B cell (primary cell): ENCODE measurements around the gene EME1. TPM values are rescaled to one million over a fixed set of nuclear protein-coding genes. Genes with fewer than 3 reads are reported as not detected.

Source experiments
- ATAC-seq: fragments of 200-7000 bp; cut with Tn5 transposase; one replicate; pipeline ENCODE4 v1.10.0; 2021; ENCODE audit warnings: low read depth, mild to moderate bottlenecking, moderate number of reproducible peaks, moderate library complexity
- CTCF ChIA-PET: fragments of 350-600 bp; sonication (Branson Sonifier 250); formaldehyde crosslinking; loops from one replicate; lab custom pipeline; 2021; ENCODE audit warnings: antibody characterized with exemption, inconsistent platforms; lab: Charles Lee
- POLR2A ChIA-PET: fragments of 350-600 bp; sonication (Branson Sonifier 250); formaldehyde crosslinking; loops from one replicate; lab custom pipeline; 2021; ENCODE audit warnings: antibody characterized with exemption; lab: Charles Lee
- DNase-seq: peaks from one replicate; pipeline ENCODE4 v3.0.0; 2013
- H2AFZ ChIP-seq: 2 replicates; pipeline ENCODE4 v1.6.1; 2012; ENCODE audit warnings: mild to moderate bottlenecking, low read depth, low read length; ENCODE audit not compliant: insufficient read depth, poor library complexity, severe bottlenecking
- H3K27ac ChIP-seq, 2 donors: 1 replicate in 1 of 2; 2 replicates in 1 of 2; pipeline ENCODE4 v1.5.1; 2012 to 2013; ENCODE audit warnings: low read length in 2 of 2, mild to moderate bottlenecking in 2 of 2, moderate library complexity in 1 of 2
- H3K27me3 ChIP-seq, 4 experiments: fragments of 200-600 bp in 1 of 4; sonication (generic) in 1 of 4; replicated peaks in 1 of 4; 1 replicate in 2 of 4; 2 replicates in 2 of 4; pipeline versions ENCODE4 v1.6.1 to v1.7.0; 2013 to 2016; ENCODE audit warnings: low read length in 3 of 4, mild to moderate bottlenecking in 2 of 4, mixed read lengths in 1 of 4, moderate library complexity in 1 of 4; ENCODE audit not compliant: insufficient read depth in 4 of 4, control insufficient read depth in 3 of 4; ENCODE audit errors: control extremely low read depth in 1 of 4
- H3K36me3 ChIP-seq, 2 experiments: replicated peaks in 1 of 2; 1 replicate in 1 of 2; 2 replicates in 1 of 2; pipeline versions ENCODE4 v1.6.1 to v1.7.1; 2013; ENCODE audit warnings: low read length in 1 of 2; ENCODE audit not compliant: insufficient read depth in 2 of 2, control insufficient read depth in 1 of 2; ENCODE audit errors: control extremely low read depth in 1 of 2, extremely low read depth in 1 of 2
- H3K4me1 ChIP-seq, 2 donors: fragments of 200-600 bp in 1 of 2; sonication (generic) in 1 of 2; 1 replicate in 1 of 2; 2 replicates in 1 of 2; pipeline versions ENCODE4 v1.5.1 to v1.6.1; 2013 to 2017; ENCODE audit warnings: low read length in 2 of 2; ENCODE audit not compliant: control insufficient read depth in 2 of 2, insufficient read depth in 2 of 2
- H3K4me2 ChIP-seq: replicated peaks from 2 replicates; pipeline ENCODE3; 2012; ENCODE audit warnings: mild to moderate bottlenecking, low read depth, low read length; ENCODE audit not compliant: poor library complexity, severe bottlenecking
- H3K4me3 ChIP-seq, 5 experiments: fragments of 200-600 bp in 1 of 5; sonication (generic) in 1 of 5; 1 replicate in 3 of 5; 2 replicates in 2 of 5; pipeline versions ENCODE4 v1.5.1 to v1.7.0; 2011 to 2016; ENCODE audit warnings: low read length in 4 of 5, mild to moderate bottlenecking in 4 of 5, low read depth in 2 of 5, control low read depth in 1 of 5, moderate library complexity in 1 of 5; ENCODE audit not compliant: insufficient read depth in 1 of 5; ENCODE audit errors: control extremely low read depth in 1 of 5, extremely low read depth in 1 of 5
- H3K79me2 ChIP-seq: fragments of 200-600 bp; sonication (generic); one replicate; pipeline ENCODE4 v1.6.0; 2016; ENCODE audit warnings: low read length; ENCODE audit not compliant: control insufficient read depth, insufficient read depth
- H3K9ac ChIP-seq: fragments of 200-600 bp; sonication (generic); 2 replicates; pipeline ENCODE4 v1.6.1; 2017; ENCODE audit warnings: mild to moderate bottlenecking, low read length, moderate library complexity
- H3K9me3 ChIP-seq, 3 donors: one replicate each; pipeline versions ENCODE4 v1.6.1 to v1.7.1; 2013; ENCODE audit warnings: low read length in 2 of 3; ENCODE audit not compliant: control insufficient read depth in 2 of 3, insufficient read depth in 1 of 3; ENCODE audit errors: control extremely low read depth in 1 of 3
- H4K20me1 ChIP-seq: 2 replicates; pipeline ENCODE4 v1.6.0; 2012; ENCODE audit warnings: mild to moderate bottlenecking, low read length; ENCODE audit not compliant: insufficient read depth, control insufficient read depth, poor library complexity, severe bottlenecking
- H3K27ac Mint-ChIP-seq: one replicate; pipeline ENCODE4 v1.8.0; 2021; ENCODE audit warnings: mixed read lengths
- H3K27me3 Mint-ChIP-seq: one replicate; pipeline ENCODE4 v1.8.0; 2021; ENCODE audit warnings: mixed read lengths
- H3K4me1 Mint-ChIP-seq: one replicate; pipeline ENCODE4 v1.8.0; 2021; ENCODE audit warnings: mixed read lengths
- H3K4me3 Mint-ChIP-seq: one replicate; pipeline ENCODE4 v1.8.0; 2021; ENCODE audit warnings: mixed read lengths
- H3K9me3 Mint-ChIP-seq: one replicate; pipeline ENCODE4 v1.8.0; 2022; ENCODE audit warnings: mixed read lengths; ENCODE audit not compliant: insufficient read depth
- CTCF ChIP-seq: fragments of 200-600 bp; IDR thresholded peaks from one replicate; pipeline ENCODE4 v1.8.0; 2022; ENCODE audit warnings: antibody characterized with exemption, mild to moderate bottlenecking
- EZH2 ChIP-seq: IDR thresholded peaks from 2 replicates; pipeline ENCODE4 v1.6.1; 2012; ENCODE audit warnings: borderline replicate concordance, low read depth, mild to moderate bottlenecking, moderate library complexity, low read length; ENCODE audit not compliant: insufficient read depth, poor library complexity, severe bottlenecking
- WGBS: methylation state at CpG from one replicate; pipeline ENCODE4 v1.1.5; 2013; ENCODE audit warnings: missing lambda C conversion rate; ENCODE audit not compliant: insufficient coverage; 5-methylcytosine and 5-hydroxymethylcytosine counted together
- intact Hi-C: fragments of 100-400 bp; cut with micrococcal nuclease; formaldehyde crosslinking; loops from one replicate; pipeline ENCODE4 v1.10.0; 2022
- polyA plus RNA-seq: library from polyadenylated mRNA; depleted of rRNA; stranded (reverse); fragments of >200 nt; gene quantifications from 2 replicates; pipeline ENCODE4 v1.2.3, GENCODE V29; 2012
- total RNA-seq, 2 donors: library from RNA; stranded (reverse); fragments of 120-200 nt in 1 of 2; gene quantifications; 1 replicate in 1 of 2; 2 replicates in 1 of 2; pipeline versions ENCODE4 v1.2.3 to v1.2.4, GENCODE V29; 2013 to 2022

Gene EME1
- total and polyA plus RNA-seq, 2 donors (not counting 1 experiment from before 2014, with no cell fraction given) = 1.6 to 2.3 TPM

GRCh38 chr17:50392621-50393020, 19.6 kb downstream of the EME1 start:
- no peak for DNase-seq
- no peak overlapping the region for H3K4me2 ChIP-seq
- ChIA-PET POLR2A (no interaction called here), CTCF (interaction anchor here (1.2 kb wide), 1 partner anchor 31 kb away, joined by 3 read pairs; no protein-coding TSS in a partner anchor)
- Mint-ChIP-seq H3K9me3 (no peaks in the 10 kb centered on the region), H3K4me1 (peaks cover 40% of the 10 kb centered on the region), H3K27ac (no peak overlapping the region), H3K4me3 (no peak overlapping the region), H3K27me3 (no peaks in the 10 kb centered on the region)
- H2AFZ ChIP-seq = no peak overlapping the region
- H3K27ac ChIP-seq = no peak overlapping the region
- intact Hi-C loops = no loop called here
- H3K27me3 ChIP-seq = no peaks in the 10 kb centered on the region
- H3K4me3 ChIP-seq = no peak overlapping the region
- no peak for ATAC-seq
- peaks cover 37% of the 10 kb centered on the region for H3K79me2 ChIP-seq
- 98% methylated on average over 6 of the region's 6 CpGs for WGBS
- TF ChIP-seq CTCF (no peak), EZH2 (no peak)
- H3K9ac ChIP-seq = no peak overlapping the region
- peaks cover 34% of the 10 kb centered on the region for H4K20me1 ChIP-seq
- H3K4me1 ChIP-seq = peaks cover 25 to 27% of the 10 kb centered on the region in 2 donors
- no peaks in the 10 kb centered on the region for H3K9me3 ChIP-seq
- peaks cover 29 to 72% of the 10 kb centered on the region in 2 experiments for H3K36me3 ChIP-seq

DNA sequence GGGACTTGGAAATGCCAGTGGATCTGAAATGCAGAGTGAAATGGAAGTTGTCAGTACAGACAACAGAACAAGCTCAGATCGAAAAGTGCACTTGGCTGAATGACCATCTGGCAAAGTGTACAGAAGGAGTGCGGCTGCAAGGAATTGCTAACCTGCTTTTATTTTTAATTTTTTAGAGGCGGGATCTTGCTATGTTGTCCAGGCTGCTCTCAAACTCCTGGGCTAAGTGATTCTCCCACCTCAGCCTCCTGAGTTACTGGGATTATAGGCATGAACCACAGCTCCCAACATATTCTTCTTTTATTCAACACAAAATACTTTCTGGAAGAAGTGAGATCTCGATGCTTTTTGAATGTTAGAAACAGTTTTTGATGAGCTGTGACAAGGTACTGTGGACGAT, 20.7 kb downstream of the EME1 start:
- Histone ChIP-seq H2AFZ (no peak overlapping the region), H3K9me3 (no peaks in the 10 kb centered on the region), H3K4me2 (no peak overlapping the region), H3K4me1 (peaks cover 27 to 33% of the 10 kb centered on the region in 2 donors), H3K4me3 (no peak overlapping the region), H3K27me3 (no peaks in the 10 kb centered on the region), H3K9ac (no peak overlapping the region), H3K36me3 (peaks cover 24 to 61% of the 10 kb centered on the region in 2 experiments), H3K27ac (no peak overlapping the region), H4K20me1 (peaks cover 24% of the 10 kb centered on the region), H3K79me2 (peaks cover 40% of the 10 kb centered on the region)
- CTCF ChIA-PET = no interaction called here
- Mint-ChIP-seq H3K4me1 (peaks cover 43% of the 10 kb centered on the region), H3K9me3 (no peaks in the 10 kb centered on the region), H3K27ac (no peak overlapping the region), H3K27me3 (no peaks in the 10 kb centered on the region), H3K4me3 (no peak overlapping the region)
- intact Hi-C loops = no loop called here
- POLR2A ChIA-PET = no interaction called here
- ATAC-seq = no peak
- TF ChIP-seq EZH2 = no peak
- no peak for TF ChIP-seq CTCF
- 97% methylated on average over 4 of the region's 5 CpGs for WGBS
- no peak for DNase-seq
